ENCODE data around the gene DDIAS.

The DDIAS gene

GRCh38 chr11:82974851-82975250 lies 73.3 kb downstream of the DDIAS start:
- no peak for DNase-seq

GRCh38 chr11:82975882-82976281 lies 74.3 kb downstream of the DDIAS start:
- DNase-seq, result no peak

GRCh38 chr11:82976786-82977185 lies 75.2 kb downstream of the DDIAS start:
- DNase-seq, result no peak

- DNase-seq, result no peak
These were observed 77.0 kb downstream of the DDIAS start for GRCh38 chr11:82978422-82979099.

- DNase-seq, result no peak
These were observed 78.3 kb downstream of the DDIAS start for GRCh38 chr11:82979824-82980223.

GRCh38 chr11:82980292-82980691 lies 78.8 kb downstream of the DDIAS start:
- no peak for DNase-seq

GRCh38 chr11:82980947-82981346 lies 79.4 kb downstream of the DDIAS start:
- no peak for DNase-seq

GRCh38 chr11:82981852-82982251 lies 80.3 kb downstream of the DDIAS start:
- no peak for DNase-seq
